Astrocyte (in vitro differentiated cells and primary cell): ENCODE results near the gene CAPN11. TPM values are rescaled to one million over a fixed set of nuclear protein-coding genes. Genes with fewer than 3 reads are reported as not detected.

ENCODE experiments used
- DNase-seq: peaks from one replicate; pipeline ENCODE4 v3.0.0-alpha.2; 2010; ENCODE audit warnings: low read depth
- FAIRE-seq: peaks from 2 replicates; lab custom pipeline; 2011; peaks lifted over from hg19 to GRCh38; lab: Jason Lieb, UNC
- H2AFZ ChIP-seq: 2 replicates; pipeline ENCODE4 v1.6.0; 2012; ENCODE audit warnings: low read depth, low read length, inconsistent platforms
- H3K27ac ChIP-seq: 2 replicates; pipeline ENCODE4 v1.5.1; 2011; ENCODE audit warnings: low read depth, low read length, inconsistent platforms
- H3K27me3 ChIP-seq: 2 replicates; pipeline ENCODE4 v1.6.0; 2011; ENCODE audit warnings: low read length, inconsistent platforms; ENCODE audit not compliant: insufficient read depth
- H3K36me3 ChIP-seq: 2 replicates; pipeline ENCODE4 v1.5.1; 2011; ENCODE audit warnings: low read length, inconsistent platforms; ENCODE audit not compliant: insufficient read depth
- H3K4me1 ChIP-seq: 2 replicates; pipeline ENCODE4 v1.5.1; 2011; ENCODE audit warnings: low read length, inconsistent platforms; ENCODE audit not compliant: insufficient read depth
- H3K4me2 ChIP-seq: 2 replicates; pipeline ENCODE4 v1.6.0; 2012; ENCODE audit warnings: low read length, inconsistent platforms
- H3K4me3 ChIP-seq: 2 replicates; pipeline ENCODE4 v1.5.1; 2011; ENCODE audit warnings: low read depth, mild to moderate bottlenecking, low read length, inconsistent platforms; ENCODE audit not compliant: insufficient read depth
- H3K79me2 ChIP-seq: 2 replicates; pipeline ENCODE4 v1.6.0; 2012; ENCODE audit warnings: mild to moderate bottlenecking, low read length, inconsistent platforms; ENCODE audit not compliant: insufficient read depth
- H3K9ac ChIP-seq: 2 replicates; pipeline ENCODE4 v1.6.0; 2012; ENCODE audit warnings: mild to moderate bottlenecking, low read length, inconsistent platforms
- H3K9me3 ChIP-seq: 2 replicates; pipeline ENCODE4 v1.5.1; 2012; ENCODE audit warnings: low read depth, mild to moderate bottlenecking, low read length, inconsistent platforms; ENCODE audit not compliant: insufficient read depth
- H4K20me1 ChIP-seq: 2 replicates; pipeline ENCODE4 v1.6.0; 2012; ENCODE audit warnings: low read length, inconsistent platforms; ENCODE audit not compliant: insufficient read depth
- H3K27ac Mint-ChIP-seq: one replicate; pipeline ENCODE4 v1.8.0; 2021; ENCODE audit warnings: mild to moderate bottlenecking, mixed read lengths; ENCODE audit not compliant: unreplicated experiment
- H3K27me3 Mint-ChIP-seq: one replicate; pipeline ENCODE4 v1.8.0; 2021; ENCODE audit warnings: low read depth, mixed read lengths; ENCODE audit not compliant: unreplicated experiment
- H3K36me3 Mint-ChIP-seq: one replicate; pipeline ENCODE4 v1.8.0; 2021; ENCODE audit warnings: low read depth, mixed read lengths; ENCODE audit not compliant: unreplicated experiment
- H3K4me1 Mint-ChIP-seq: one replicate; pipeline ENCODE4 v1.8.0; 2021; ENCODE audit warnings: low read depth, mixed read lengths; ENCODE audit not compliant: unreplicated experiment
- H3K4me3 Mint-ChIP-seq: one replicate; pipeline ENCODE4 v1.8.0; 2021; ENCODE audit warnings: mild to moderate bottlenecking, moderate library complexity, mixed read lengths; ENCODE audit not compliant: unreplicated experiment
- H3K9me3 Mint-ChIP-seq: one replicate; pipeline ENCODE4 v1.8.0; 2021; ENCODE audit warnings: mild to moderate bottlenecking, mixed read lengths; ENCODE audit not compliant: unreplicated experiment
- EZH2 ChIP-seq: IDR thresholded peaks from 2 replicates; pipeline ENCODE4 v1.6.1; 2012; ENCODE audit warnings: mild to moderate bottlenecking, low read length, inconsistent platforms; ENCODE audit not compliant: insufficient read depth
- total RNA-seq: library from RNA; stranded (reverse); gene quantifications from 2 replicates; pipeline ENCODE4 v1.2.1, GENCODE V29; 2021
- TF ChIP-seq, protein P1 (sequence below): IDR thresholded peaks from 2 replicates; pipeline ENCODE4 v1.5.1; 2011; ENCODE audit warnings: low read depth, mild to moderate bottlenecking, inconsistent platforms, low read length, moderate library complexity; ENCODE audit not compliant: insufficient read depth

Gene CAPN11
- total RNA-seq, 1 donor from 2014 or later: not detected

GRCh38 chr6:44120692-44121443 lies 37.8 kb upstream of the CAPN11 start:
- Mint-ChIP-seq H3K27me3 (no peaks in the 10 kb centered on the region), H3K9me3 (no peaks in the 10 kb centered on the region), H3K4me1 (peaks cover 73% of the 10 kb centered on the region), H3K4me3 (peak overlapping the region; percentile 15), H3K36me3 (peaks cover 3% of the 10 kb centered on the region), H3K27ac (peak overlapping the region; percentile 50)
- Histone ChIP-seq H3K9me3 (no peaks in the 10 kb centered on the region), H3K27ac (no peak overlapping the region), H3K9ac (no peak overlapping the region), H3K4me3 (no peak overlapping the region), H3K4me2 (peak overlapping the region; percentile 19), H3K79me2 (peaks cover 94% of the 10 kb centered on the region), H2AFZ (no peak overlapping the region), H3K27me3 (no peaks in the 10 kb centered on the region), H3K36me3 (no peaks in the 10 kb centered on the region), H3K4me1 (peaks cover 61% of the 10 kb centered on the region), H4K20me1 (peaks cover 88% of the 10 kb centered on the region)
- FAIRE-seq (no peak), DNase-seq (no peak)
- no peak for TF ChIP-seq EZH2
- TF ChIP-seq, protein P1, sequence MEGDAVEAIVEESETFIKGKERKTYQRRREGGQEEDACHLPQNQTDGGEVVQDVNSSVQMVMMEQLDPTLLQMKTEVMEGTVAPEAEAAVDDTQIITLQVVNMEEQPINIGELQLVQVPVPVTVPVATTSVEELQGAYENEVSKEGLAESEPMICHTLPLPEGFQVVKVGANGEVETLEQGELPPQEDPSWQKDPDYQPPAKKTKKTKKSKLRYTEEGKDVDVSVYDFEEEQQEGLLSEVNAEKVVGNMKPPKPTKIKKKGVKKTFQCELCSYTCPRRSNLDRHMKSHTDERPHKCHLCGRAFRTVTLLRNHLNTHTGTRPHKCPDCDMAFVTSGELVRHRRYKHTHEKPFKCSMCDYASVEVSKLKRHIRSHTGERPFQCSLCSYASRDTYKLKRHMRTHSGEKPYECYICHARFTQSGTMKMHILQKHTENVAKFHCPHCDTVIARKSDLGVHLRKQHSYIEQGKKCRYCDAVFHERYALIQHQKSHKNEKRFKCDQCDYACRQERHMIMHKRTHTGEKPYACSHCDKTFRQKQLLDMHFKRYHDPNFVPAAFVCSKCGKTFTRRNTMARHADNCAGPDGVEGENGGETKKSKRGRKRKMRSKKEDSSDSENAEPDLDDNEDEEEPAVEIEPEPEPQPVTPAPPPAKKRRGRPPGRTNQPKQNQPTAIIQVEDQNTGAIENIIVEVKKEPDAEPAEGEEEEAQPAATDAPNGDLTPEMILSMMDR: no peak

DNA sequence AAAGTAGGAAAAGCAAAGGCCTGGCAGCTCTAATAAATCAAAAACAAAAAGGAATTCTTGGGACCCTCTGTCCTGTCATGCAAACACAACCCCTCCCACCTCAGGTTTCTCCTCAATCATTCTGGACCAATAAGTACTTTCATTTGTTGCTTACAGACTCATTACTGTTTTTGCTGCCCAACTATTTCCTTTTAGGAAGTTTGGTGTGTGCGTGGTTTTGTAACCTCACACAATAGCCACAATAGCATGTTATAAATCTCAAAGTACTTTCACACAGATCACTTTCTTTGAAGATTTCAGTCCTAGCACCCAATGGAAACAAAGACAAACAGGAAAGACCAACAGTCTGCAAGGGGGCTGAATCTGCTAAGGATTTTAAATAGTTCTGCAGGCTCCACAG lies 35.8 kb upstream of the CAPN11 start:
- Mint-ChIP-seq H3K4me3 (peak overlapping the region; percentile 11), H3K27me3 (no peaks in the 10 kb centered on the region), H3K9me3 (no peaks in the 10 kb centered on the region), H3K36me3 (peaks cover 3% of the 10 kb centered on the region), H3K4me1 (peaks cover 56% of the 10 kb centered on the region), H3K27ac (no peak overlapping the region)
- H3K9ac ChIP-seq: no peak overlapping the region
- H4K20me1 ChIP-seq: peaks cover 83% of the 10 kb centered on the region
- no peak overlapping the region for H3K4me3 ChIP-seq
- FAIRE-seq (no peak), DNase-seq (peak; percentile 59)
- no peak overlapping the region for H3K27ac ChIP-seq
- TF ChIP-seq EZH2: no peak
- TF ChIP-seq, protein P1: no peak
- H3K27me3 ChIP-seq: no peaks in the 10 kb centered on the region
- H3K9me3 ChIP-seq: no peaks in the 10 kb centered on the region
- peaks cover 49% of the 10 kb centered on the region for H3K4me1 ChIP-seq
- H3K79me2 ChIP-seq: peaks cover 94% of the 10 kb centered on the region
- H3K4me2 ChIP-seq: peak overlapping the region; percentile 33
- H2AFZ ChIP-seq: no peak overlapping the region
- H3K36me3 ChIP-seq: no peaks in the 10 kb centered on the region

- Histone ChIP-seq H3K4me1 (peaks cover 47% of the 10 kb centered on the region), H3K27me3 (no peaks in the 10 kb centered on the region), H3K9me3 (no peaks in the 10 kb centered on the region), H3K4me3 (no peak overlapping the region), H3K9ac (no peak overlapping the region), H3K79me2 (peaks cover 94% of the 10 kb centered on the region), H3K36me3 (no peaks in the 10 kb centered on the region), H4K20me1 (peaks cover 80% of the 10 kb centered on the region), H2AFZ (no peak overlapping the region), H3K27ac (no peak overlapping the region), H3K4me2 (peak overlapping the region; percentile 33)
- DNase-seq (no peak), FAIRE-seq (no peak)
- Mint-ChIP-seq H3K36me3 (peaks cover 3% of the 10 kb centered on the region), H3K9me3 (no peaks in the 10 kb centered on the region), H3K4me3 (peak overlapping the region; percentile 14), H3K27ac (no peak overlapping the region), H3K4me1 (peaks cover 54% of the 10 kb centered on the region), H3K27me3 (no peaks in the 10 kb centered on the region)
- TF ChIP-seq EZH2: no peak
- TF ChIP-seq, protein P1: no peak
These were observed 35.1 kb upstream of the CAPN11 start for GRCh38 chr6:44123544-44123943.
